Heart right ventricle (tissue), 16 donors: Measurements from ENCODE around the gene LRRC75A. TPM values are rescaled to one million over a fixed set of nuclear protein-coding genes. Genes with fewer than 3 reads are reported as not detected.

Source experiments
- ATAC-seq, 8 donors: fragments of 200-7000 bp; cut with Tn5 transposase; one replicate each; pipeline ENCODE4 v1.9.1; 2020; ENCODE audit warnings: mild to moderate bottlenecking in 8 of 8, moderate library complexity in 8 of 8, moderate number of reproducible peaks in 1 of 8
- DNase-seq, 2 donors: peaks; one replicate each; pipeline ENCODE4 v3.0.0-alpha.2; 2020
- H3K27ac ChIP-seq, 10 donors: fragments of 200-600 bp; sonication (generic) in 2 of 10; one replicate each; pipeline versions ENCODE4 v1.5.0 to v1.8.0; 2020 to 2022; ENCODE audit warnings: mild to moderate bottlenecking in 3 of 10
- H3K27me3 ChIP-seq, 7 donors: fragments of 200-600 bp; one replicate each; pipeline ENCODE4 v1.8.0; 2021 to 2022; ENCODE audit warnings: mild to moderate bottlenecking in 2 of 7
- H3K36me3 ChIP-seq, 9 donors: fragments of 200-600 bp; sonication (generic) in 1 of 9; one replicate each; pipeline versions ENCODE4 v1.5.0 to v1.8.0; 2020 to 2022; ENCODE audit warnings: mild to moderate bottlenecking in 2 of 9
- H3K4me1 ChIP-seq, 9 donors: fragments of 200-600 bp; sonication (generic) in 1 of 9; one replicate each; pipeline versions ENCODE4 v1.5.0 to v1.8.0; 2020 to 2022; ENCODE audit warnings: mild to moderate bottlenecking in 4 of 9
- H3K4me3 ChIP-seq, 10 donors: fragments of 200-600 bp; sonication (generic) in 2 of 10; one replicate each; pipeline versions ENCODE4 v1.5.0 to v1.8.0; 2020 to 2022; ENCODE audit warnings: mild to moderate bottlenecking in 7 of 10, moderate library complexity in 2 of 10
- H3K9me3 ChIP-seq, 11 donors: fragments of 200-600 bp in 10 of 11; sonication (generic) in 2 of 11; one replicate each; pipeline versions ENCODE4 v1.5.0 to v1.8.0; 2013 to 2022; ENCODE audit warnings: mild to moderate bottlenecking in 2 of 11, control low read depth in 1 of 11, moderate library complexity in 1 of 11
- CTCF ChIP-seq, 9 donors: fragments of 200-600 bp; sonication (generic) in 2 of 9; IDR thresholded peaks; one replicate each; pipeline versions ENCODE4 v1.5.0 to v1.8.0; 2021 to 2022; ENCODE audit warnings: antibody characterized with exemption in 9 of 9, mild to moderate bottlenecking in 5 of 9, moderate library complexity in 1 of 9
- WGBS, 2 donors: extraction: QIAGEN DNeasy Blood & Tissue Kit; methylation state at CpG; one replicate each; pipeline ENCODE4 v1.1.7; 2013; ENCODE audit warnings: inconsistent platforms in 1 of 2; 5-methylcytosine and 5-hydroxymethylcytosine counted together
- intact Hi-C, 10 donors: fragments of 100-400 bp; cut with DNase I; formaldehyde crosslinking; loops; one replicate each; pipeline versions ENCODE4 v1.11.1 to v1.14.2; 2022
- polyA plus RNA-seq, 2 donors: library from polyadenylated mRNA; stranded (reverse); fragments of 200-250 nt; gene quantifications; one replicate each; pipeline ENCODE4 v1.2.3, GENCODE V29; 2013
- total RNA-seq, 10 donors: library from RNA; stranded (reverse); fragmentation: NEBNext Ultra II Directional in 3 of 10; extraction: Animal tissue kit (Norgen Biotek cat#: 25700) in 3 of 10; gene quantifications; one replicate each; pipeline versions ENCODE4 v1.2.1 to v1.2.4, GENCODE V29; 2021 to 2023
- donor health status: Arrhythmogenic right ventricular cardiomyopathy.
- donor health status: ischemic (EF 13 %, LVEDD 7.1; RV severe dilation, severe dysfunction).
- donor health status: healthy with polysubstance abuse.
- donor health status: DM: no; HTN: yes; CAD: no.
- donor health status: DM: no; HTN: no; CAD: no.
- donor health status: ischemic (EF 25% LVEDD 6.9; RV normal size, moderate dysfunction).
- donor health status: ischemic (EF 25% LVEDD 5.7; RV mildly dilated, moderate dysfunction).
- donor health status: healthy.
- donor health status: DM: yes; HTN: yes; CAD: no.
- donor health status: Ischemic cardiomyopathy.
- donor health status: ischemic (EF 35%, LVEDD 5.7; RV mildly dilated, moderate dysfunction).
- donor health status: nonischemic (EF 11% LVEDD 7.7; RV severe dilation, severe dysfunction).
- donor health status: DM: yes; HTN: yes; CAD: no.
- donor health status: PGD.
- donor health status: ischemic (EF 29% LVEDD 5.4; RV normal size, mild dysfunction).
- donor health status: nonischemic (EF 23%, LVEDD 6.1; RV moderate dilation, normal function).

Gene LRRC75A
- total and polyA plus RNA-seq, 12 donors, result 0.34 to 1.3 (median 0.58) TPM

GRCh38 chr17:16504984-16505383 lies 13.0 kb upstream of the LRRC75A start:
- DNase-seq (no peak), ATAC-seq (no peak)
- Histone ChIP-seq H3K27ac (no peak overlapping the region), H3K36me3 (no peaks in the 10 kb centered on the region), H3K4me1 (no peaks in the 10 kb centered on the region), H3K9me3 (no peaks in the 10 kb centered on the region), H3K27me3 (no peaks in the 10 kb centered on the region), H3K4me3 (no peak overlapping the region)
- 80 to 94% methylated on average over 3 of the region's 3 CpGs for WGBS, 2 donors
- TF ChIP-seq CTCF (IDR thresholded peaks at IDR 0.05), result no peak
- intact Hi-C loops, result no loop called here

DNA sequence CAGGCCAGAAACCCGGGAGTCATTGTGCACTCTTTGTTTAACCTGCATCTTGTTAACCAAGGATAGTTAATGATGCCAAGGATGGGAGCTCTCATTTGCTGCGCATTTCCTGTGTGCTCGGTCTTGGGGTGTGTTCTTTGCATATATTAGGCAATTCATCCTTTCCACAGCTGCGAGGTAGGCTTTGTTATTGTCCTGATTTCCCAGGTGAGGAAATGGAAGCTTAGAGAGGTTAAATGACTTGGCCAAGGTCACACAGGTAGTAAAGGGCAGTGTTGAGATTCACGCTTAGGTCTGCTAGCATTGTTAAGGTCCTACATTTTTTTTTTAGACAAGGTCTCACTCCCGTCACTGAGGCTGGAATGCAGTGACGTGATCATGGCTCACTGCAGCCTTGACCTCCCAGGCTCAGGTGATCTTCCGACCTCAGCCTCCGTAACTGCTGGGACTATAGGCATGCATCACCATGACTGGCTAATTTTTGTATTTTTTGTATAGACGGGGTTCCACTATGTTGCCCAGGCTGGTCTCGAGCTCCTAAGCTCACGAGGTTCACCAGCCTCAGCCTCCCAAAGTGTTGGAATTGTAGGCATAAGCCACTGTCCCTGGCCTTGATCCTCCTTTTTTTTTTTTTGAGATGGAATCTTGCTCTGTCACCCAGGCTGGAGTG lies 5.0 kb upstream of the LRRC75A start:
- TF ChIP-seq CTCF (IDR thresholded peaks at IDR 0.05), result no peak
- Histone ChIP-seq H3K36me3 (no peaks in the 10 kb centered on the region), H3K9me3 (no peaks in the 10 kb centered on the region), H3K27ac (no peak overlapping the region), H3K27me3 (peaks cover 0 to 9% (median 0%) of the 10 kb centered on the region in 7 donors), H3K4me1 (peaks cover 0 to 5% (median 0%) of the 10 kb centered on the region in 9 donors), H3K4me3 (no peak overlapping the region)
- 86 to 87% methylated on average over 12 of the region's 12 CpGs for WGBS, 2 donors
- ATAC-seq (no peak), DNase-seq (no peak)
- intact Hi-C loops, result no loop called here

DNA sequence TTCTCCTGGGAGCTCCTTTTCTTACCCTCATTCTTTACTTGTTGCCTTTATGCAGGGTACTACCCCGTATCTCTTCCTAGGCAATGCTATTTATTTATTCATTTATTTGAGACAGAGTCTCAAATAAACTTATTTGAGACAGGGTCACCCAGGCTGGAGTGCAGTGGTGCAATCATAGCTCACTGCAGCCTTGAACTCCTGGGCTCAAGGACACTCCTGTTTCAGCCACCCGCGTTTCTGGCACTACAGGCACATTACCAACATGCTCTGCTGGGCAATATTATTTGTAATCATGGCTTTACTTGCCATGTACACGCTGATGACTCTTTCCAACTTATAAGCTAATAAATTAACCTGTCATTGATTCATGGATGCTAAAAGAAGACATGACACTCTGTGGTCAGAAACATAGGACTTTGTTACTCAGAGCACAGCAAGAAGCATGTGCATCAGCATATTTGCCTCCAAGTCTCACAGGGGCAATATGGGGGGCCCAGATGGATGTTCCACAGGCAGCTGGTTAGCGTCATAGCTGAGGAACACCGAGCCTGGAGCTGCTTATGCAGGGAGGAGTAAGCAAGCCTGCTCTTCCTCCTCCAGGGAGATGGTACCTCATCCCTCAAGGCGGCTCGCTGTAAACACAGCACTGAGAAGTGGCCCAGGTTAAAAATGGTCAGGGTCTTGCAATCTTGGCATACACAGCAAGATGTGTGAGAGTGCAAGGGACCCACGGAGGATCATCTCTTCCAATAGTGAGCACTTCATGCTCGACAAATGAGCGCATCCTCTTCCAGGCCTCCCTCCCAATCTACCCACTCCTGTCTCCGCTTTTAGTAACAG lies 4.2 kb upstream of the LRRC75A start:
- H3K27me3 ChIP-seq, result peaks cover 0 to 13% (median 0%) of the 10 kb centered on the region in 7 donors
- no peaks in the 10 kb centered on the region for H3K36me3 ChIP-seq
- H3K4me3 ChIP-seq, result no peak overlapping the region
- intact Hi-C loops, result no loop called here
- H3K9me3 ChIP-seq, result no peaks in the 10 kb centered on the region
- H3K4me1 ChIP-seq, result peaks cover 0 to 8% (median 4%) of the 10 kb centered on the region in 9 donors
- DNase-seq, result no peak
- H3K27ac ChIP-seq, result no peak overlapping the region
- ATAC-seq, result no peak
- 80 to 83% methylated on average over 12 of the region's 12 CpGs for WGBS, 2 donors
- no peak for TF ChIP-seq CTCF (IDR thresholded peaks at IDR 0.05)

GRCh38 chr17:16495561-16495960 lies 3.6 kb upstream of the LRRC75A start:
- Histone ChIP-seq H3K27me3 (peaks cover 0 to 19% (median 0%) of the 10 kb centered on the region in 7 donors), H3K4me1 (peaks cover 0 to 14% (median 7%) of the 10 kb centered on the region in 9 donors), H3K36me3 (no peaks in the 10 kb centered on the region), H3K9me3 (no peaks in the 10 kb centered on the region), H3K4me3 (no peak overlapping the region), H3K27ac (no peak overlapping the region)
- TF ChIP-seq CTCF (IDR thresholded peaks at IDR 0.05), result no peak
- DNase-seq, result no peak
- intact Hi-C loops, result no loop called here
- 72 to 82% methylated on average over 4 of the region's 4 CpGs for WGBS, 2 donors
- no peak for ATAC-seq
